HepG2 (cell line): ENCODE measurements around the gene DDIT4. TPM values are rescaled to one million over a fixed set of nuclear protein-coding genes. Genes with fewer than 3 reads are reported as not detected.

Experiments used
- ERF ChIP-seq: IDR thresholded peaks from 2 replicates; pipeline ENCODE4 v1.6.1; 2018; ENCODE audit warnings: missing biosample characterization, missing genetic modification reagents
- ESRRA ChIP-seq: sonication (generic); formaldehyde crosslinking; IDR thresholded peaks from 2 replicates; pipeline ENCODE4 v1.5.1; 2020; ENCODE audit warnings: mild to moderate bottlenecking, low read depth, missing genetic modification reagents
- ETV6 ChIP-seq: sonication (generic); formaldehyde crosslinking; conservative IDR thresholded peaks from 2 replicates; pipeline ENCODE4 v1.4.0; 2020; ENCODE audit warnings: missing genetic modification reagents
- GABPB1 ChIP-seq: IDR thresholded peaks from 2 replicates; pipeline ENCODE4 v1.6.1; 2016; ENCODE audit warnings: mild to moderate bottlenecking, missing genetic modification reagents, moderate library complexity, missing compliant biosample characterization
- HES4 ChIP-seq: sonication (generic); formaldehyde crosslinking; IDR thresholded peaks from 2 replicates; pipeline ENCODE4 v1.9.0; 2021; ENCODE audit warnings: mild to moderate bottlenecking, missing genetic modification reagents, borderline replicate concordance
- HMG20B ChIP-seq: conservative IDR thresholded peaks from 2 replicates; pipeline ENCODE4 v1.6.1; 2016; ENCODE audit warnings: missing genetic modification reagents, missing compliant biosample characterization
- KDM1A ChIP-seq: IDR thresholded peaks from 2 replicates; pipeline ENCODE4 v1.6.1; 2016; ENCODE audit warnings: missing compliant biosample characterization
- KLF6 ChIP-seq: IDR thresholded peaks from 2 replicates; pipeline ENCODE4 v1.8.0; 2016; ENCODE audit warnings: missing biosample characterization, missing genetic modification reagents
- MYC ChIP-seq: sonication (generic); formaldehyde crosslinking; IDR thresholded peaks from 2 replicates; pipeline ENCODE4 v1.9.0; 2021; ENCODE audit warnings: missing genetic modification reagents, borderline replicate concordance
- NCOR1 ChIP-seq: fragments of 200-600 bp; sonication (generic); IDR thresholded peaks from 2 replicates; pipeline ENCODE4 v1.7.0; 2017; ENCODE audit warnings: antibody characterized with exemption, low read length, borderline replicate concordance
- PHB2 ChIP-seq: fragments of 450-650 bp; IDR thresholded peaks from 2 replicates; pipeline ENCODE4 v1.6.1; 2018; ENCODE audit not compliant: partially characterized antibody
- REL ChIP-seq: sonication (generic); formaldehyde crosslinking; conservative IDR thresholded peaks from 2 replicates; pipeline ENCODE4 v1.8.0; 2022; ENCODE audit warnings: mild to moderate bottlenecking, missing genetic modification reagents, moderate library complexity
- TBL1XR1 ChIP-seq: fragments of 150-350 bp; IDR thresholded peaks from 2 replicates; pipeline ENCODE4 v1.6.1; 2014; ENCODE audit warnings: borderline replicate concordance, low read length; ENCODE audit not compliant: partially characterized antibody
- ZBTB8A ChIP-seq: sonication (generic); formaldehyde crosslinking; IDR thresholded peaks from 2 replicates; pipeline ENCODE4 v1.4.0; 2020; ENCODE audit warnings: mild to moderate bottlenecking, low read depth, missing genetic modification reagents, borderline replicate concordance
- ZNF354B ChIP-seq: sonication (generic); formaldehyde crosslinking; IDR thresholded peaks from 2 replicates; pipeline ENCODE4 v1.8.0; 2022; ENCODE audit warnings: mild to moderate bottlenecking, missing genetic modification reagents
- ZNF546 ChIP-seq: sonication (generic); formaldehyde crosslinking; conservative IDR thresholded peaks from 2 replicates; pipeline ENCODE4 v1.8.1; 2023; ENCODE audit warnings: mild to moderate bottlenecking, missing genetic modification reagents
- ZNF549 ChIP-seq: sonication (generic); formaldehyde crosslinking; IDR thresholded peaks from 2 replicates; pipeline ENCODE4 v1.5.0; 2020; ENCODE audit warnings: missing genetic modification reagents
- ZNF550 ChIP-seq: sonication (generic); formaldehyde crosslinking; IDR thresholded peaks from 2 replicates; pipeline ENCODE4 v1.4.0; 2020; ENCODE audit warnings: mild to moderate bottlenecking, missing genetic modification reagents, borderline replicate concordance
- ZSCAN25 ChIP-seq: sonication (generic); formaldehyde crosslinking; IDR thresholded peaks from 2 replicates; pipeline ENCODE4 v1.8.0; 2022; ENCODE audit warnings: mild to moderate bottlenecking, missing genetic modification reagents
- polyA plus RNA-seq, 8 experiments: library from polyadenylated mRNA; depleted of rRNA in 3 of 8; stranded (reverse) in 7 of 8; unstranded in 1 of 8; fragments of >200 nt; fragmentation: Illumina TruSeq in 4 of 8; extraction: Trizol in 4 of 8; gene quantifications; 2 replicates each; pipeline versions ENCODE4 v1.2.1 to v1.2.3, GENCODE V29; 2011 to 2016; ENCODE audit warnings: low read depth in 4 of 8, missing spikeins in 1 of 8, mixed read lengths in 1 of 8; ENCODE audit not compliant: insufficient read depth in 1 of 8
- total RNA-seq, 5 experiments: library from RNA; depleted of rRNA; stranded (reverse); fragments of >200 nt; fragmentation: Illumina TruSeq; extraction: Trizol; gene quantifications; 2 replicates each; pipeline ENCODE4 v1.2.3, GENCODE V29; 2016; ENCODE audit warnings: low read depth in 1 of 5
- TF ChIP-seq, protein P1 (sequence below): sonication (generic); formaldehyde crosslinking; IDR thresholded peaks from 2 replicates; pipeline ENCODE4 v1.4.0; 2020; ENCODE audit warnings: missing genetic modification reagents
- TF ChIP-seq, protein P2 (sequence below): sonication (generic); formaldehyde crosslinking; IDR thresholded peaks from 2 replicates; pipeline ENCODE4 v1.4.0; 2020; ENCODE audit warnings: mild to moderate bottlenecking, missing genetic modification reagents
- TF ChIP-seq, protein P3 (sequence below): sonication (generic); formaldehyde crosslinking; IDR thresholded peaks from 2 replicates; pipeline ENCODE4 v1.4.0; 2020; ENCODE audit warnings: missing genetic modification reagents, borderline replicate concordance

The DDIT4 gene
- total and polyA plus RNA-seq, 2 of the 13 experiments (the other 11 are each of a cell fraction or from before 2014, with no cell fraction given): 35.6 to 40.7 TPM

DNA sequence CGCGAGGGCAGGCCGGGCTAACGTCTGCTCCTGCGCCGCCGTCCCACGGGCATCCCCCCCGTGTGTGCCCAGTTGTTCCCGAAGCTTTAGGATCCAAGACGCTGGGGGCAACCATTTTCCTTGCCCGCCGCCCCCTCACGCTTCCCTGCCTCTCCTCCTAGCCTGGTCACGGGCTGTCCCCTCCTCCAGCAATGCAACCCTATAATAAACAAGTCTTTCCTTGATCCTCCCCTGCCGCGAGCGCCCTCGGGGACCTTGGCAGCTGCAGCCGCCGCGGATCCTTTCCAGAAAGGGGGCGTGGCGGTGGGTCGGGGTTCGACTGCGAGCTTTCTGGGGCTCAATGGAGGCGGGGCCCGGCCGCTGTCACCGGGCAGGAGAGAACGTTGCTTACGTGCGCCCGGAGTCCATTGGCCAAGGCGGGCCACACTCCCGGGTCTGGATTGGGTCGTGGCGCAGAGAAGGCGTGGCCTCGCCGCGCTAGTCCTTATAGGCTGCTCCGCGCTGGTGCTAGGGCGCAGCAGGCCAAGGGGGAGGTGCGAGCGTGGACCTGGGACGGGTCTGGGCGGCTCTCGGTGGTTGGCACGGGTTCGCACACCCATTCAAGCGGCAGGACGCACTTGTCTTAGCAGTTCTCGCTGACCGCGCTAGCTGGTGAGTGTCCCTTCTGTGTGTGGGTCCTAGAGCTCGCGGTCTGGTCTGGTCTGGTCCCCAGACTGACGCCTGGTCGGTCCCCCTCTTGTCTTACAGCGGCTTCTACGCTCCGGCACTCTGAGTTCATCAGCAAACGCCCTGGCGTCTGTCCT lies at the start of gene DDIT4 (continued):
- TF ChIP-seq, protein P1, sequence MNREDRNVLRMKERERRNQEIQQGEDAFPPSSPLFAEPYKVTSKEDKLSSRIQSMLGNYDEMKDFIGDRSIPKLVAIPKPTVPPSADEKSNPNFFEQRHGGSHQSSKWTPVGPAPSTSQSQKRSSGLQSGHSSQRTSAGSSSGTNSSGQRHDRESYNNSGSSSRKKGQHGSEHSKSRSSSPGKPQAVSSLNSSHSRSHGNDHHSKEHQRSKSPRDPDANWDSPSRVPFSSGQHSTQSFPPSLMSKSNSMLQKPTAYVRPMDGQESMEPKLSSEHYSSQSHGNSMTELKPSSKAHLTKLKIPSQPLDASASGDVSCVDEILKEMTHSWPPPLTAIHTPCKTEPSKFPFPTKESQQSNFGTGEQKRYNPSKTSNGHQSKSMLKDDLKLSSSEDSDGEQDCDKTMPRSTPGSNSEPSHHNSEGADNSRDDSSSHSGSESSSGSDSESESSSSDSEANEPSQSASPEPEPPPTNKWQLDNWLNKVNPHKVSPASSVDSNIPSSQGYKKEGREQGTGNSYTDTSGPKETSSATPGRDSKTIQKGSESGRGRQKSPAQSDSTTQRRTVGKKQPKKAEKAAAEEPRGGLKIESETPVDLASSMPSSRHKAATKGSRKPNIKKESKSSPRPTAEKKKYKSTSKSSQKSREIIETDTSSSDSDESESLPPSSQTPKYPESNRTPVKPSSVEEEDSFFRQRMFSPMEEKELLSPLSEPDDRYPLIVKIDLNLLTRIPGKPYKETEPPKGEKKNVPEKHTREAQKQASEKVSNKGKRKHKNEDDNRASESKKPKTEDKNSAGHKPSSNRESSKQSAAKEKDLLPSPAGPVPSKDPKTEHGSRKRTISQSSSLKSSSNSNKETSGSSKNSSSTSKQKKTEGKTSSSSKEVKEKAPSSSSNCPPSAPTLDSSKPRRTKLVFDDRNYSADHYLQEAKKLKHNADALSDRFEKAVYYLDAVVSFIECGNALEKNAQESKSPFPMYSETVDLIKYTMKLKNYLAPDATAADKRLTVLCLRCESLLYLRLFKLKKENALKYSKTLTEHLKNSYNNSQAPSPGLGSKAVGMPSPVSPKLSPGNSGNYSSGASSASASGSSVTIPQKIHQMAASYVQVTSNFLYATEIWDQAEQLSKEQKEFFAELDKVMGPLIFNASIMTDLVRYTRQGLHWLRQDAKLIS (CRISPR knock-in tag): peak; percentile 92; the same call in 1 of the 2 replicates
- TF ChIP-seq KDM1A (CRISPR knock-in tag) (no peak), ZNF546 (0 out of 2 replicates have a peak, but pooled peaks have one; percentile 69), HMG20B (CRISPR knock-in tag) (0 out of 2 replicates have a peak, but pooled peaks have one; percentile 7), ZNF550 (CRISPR knock-in tag) (peak; percentile 84), ESRRA (CRISPR knock-in tag) (no peak; the same call in 1 of the 2 replicates), REL (CRISPR knock-in tag) (peak; percentile 59; the same call in 1 of the 2 replicates), PHB2 (no peak), ZNF549 (CRISPR knock-in tag) (no peak; the same call in 1 of the 2 replicates), KLF6 (CRISPR knock-in tag) (peak; percentile 98), NCOR1 (peak; percentile 35; the same call in 1 of the 2 replicates), ERF (CRISPR knock-in tag) (peak; percentile 95), ZSCAN25 (CRISPR knock-in tag) (peak; percentile 23; the same call in 1 of the 2 replicates), HES4 (CRISPR knock-in tag) (peak; percentile 45; the same call in 1 of the 2 replicates), MYC (CRISPR knock-in tag) (peak; percentile 90), ETV6 (CRISPR knock-in tag) (peak; percentile 81; the same call in 1 of the 2 replicates), ZBTB8A (CRISPR knock-in tag) (no peak), TBL1XR1 (peak; percentile 67), ZNF354B (0 out of 2 replicates have a peak, but pooled peaks have one; percentile 21), GABPB1 (CRISPR knock-in tag) (peak; percentile 69)
- TF ChIP-seq, protein P2, sequence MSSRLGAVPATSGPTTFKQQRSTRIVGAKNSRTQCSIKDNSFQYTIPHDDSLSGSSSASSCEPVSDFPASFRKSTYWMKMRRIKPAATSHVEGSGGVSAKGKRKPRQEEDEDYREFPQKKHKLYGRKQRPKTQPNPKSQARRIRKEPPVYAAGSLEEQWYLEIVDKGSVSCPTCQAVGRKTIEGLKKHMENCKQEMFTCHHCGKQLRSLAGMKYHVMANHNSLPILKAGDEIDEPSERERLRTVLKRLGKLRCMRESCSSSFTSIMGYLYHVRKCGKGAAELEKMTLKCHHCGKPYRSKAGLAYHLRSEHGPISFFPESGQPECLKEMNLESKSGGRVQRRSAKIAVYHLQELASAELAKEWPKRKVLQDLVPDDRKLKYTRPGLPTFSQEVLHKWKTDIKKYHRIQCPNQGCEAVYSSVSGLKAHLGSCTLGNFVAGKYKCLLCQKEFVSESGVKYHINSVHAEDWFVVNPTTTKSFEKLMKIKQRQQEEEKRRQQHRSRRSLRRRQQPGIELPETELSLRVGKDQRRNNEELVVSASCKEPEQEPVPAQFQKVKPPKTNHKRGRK (CRISPR knock-in tag): peak; percentile 16; the same call in 1 of the 2 replicates
- TF ChIP-seq, protein P3, sequence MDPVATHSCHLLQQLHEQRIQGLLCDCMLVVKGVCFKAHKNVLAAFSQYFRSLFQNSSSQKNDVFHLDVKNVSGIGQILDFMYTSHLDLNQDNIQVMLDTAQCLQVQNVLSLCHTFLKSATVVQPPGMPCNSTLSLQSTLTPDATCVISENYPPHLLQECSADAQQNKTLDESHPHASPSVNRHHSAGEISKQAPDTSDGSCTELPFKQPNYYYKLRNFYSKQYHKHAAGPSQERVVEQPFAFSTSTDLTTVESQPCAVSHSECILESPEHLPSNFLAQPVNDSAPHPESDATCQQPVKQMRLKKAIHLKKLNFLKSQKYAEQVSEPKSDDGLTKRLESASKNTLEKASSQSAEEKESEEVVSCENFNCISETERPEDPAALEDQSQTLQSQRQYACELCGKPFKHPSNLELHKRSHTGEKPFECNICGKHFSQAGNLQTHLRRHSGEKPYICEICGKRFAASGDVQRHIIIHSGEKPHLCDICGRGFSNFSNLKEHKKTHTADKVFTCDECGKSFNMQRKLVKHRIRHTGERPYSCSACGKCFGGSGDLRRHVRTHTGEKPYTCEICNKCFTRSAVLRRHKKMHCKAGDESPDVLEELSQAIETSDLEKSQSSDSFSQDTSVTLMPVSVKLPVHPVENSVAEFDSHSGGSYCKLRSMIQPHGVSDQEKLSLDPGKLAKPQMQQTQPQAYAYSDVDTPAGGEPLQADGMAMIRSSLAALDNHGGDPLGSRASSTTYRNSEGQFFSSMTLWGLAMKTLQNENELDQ: no peak
